Upper lobe of left lung (tissue), 4 donors: ENCODE data around the gene C2orf74.

Source experiments
- EP300 ChIP-seq, 4 donors: sonication (generic); formaldehyde crosslinking; IDR thresholded peaks; one replicate each; pipeline ENCODE4 v1.5.1; 2017; ENCODE audit warnings: antibody characterized with exemption in 4 of 4, control low read depth in 2 of 4
- POLR2A ChIP-seq, 4 donors: fragments of 450-650 bp; IDR thresholded peaks; one replicate each; pipeline ENCODE4 v1.5.1; 2016 to 2017; ENCODE audit warnings: antibody characterized with exemption in 4 of 4, mild to moderate bottlenecking in 2 of 4
- POLR2AphosphoS5 ChIP-seq, 2 donors: sonication (generic); formaldehyde crosslinking; IDR thresholded peaks; one replicate each; pipeline ENCODE4 v1.5.1; 2017; ENCODE audit warnings: antibody characterized with exemption in 2 of 2
- TF ChIP-seq, protein P1 (sequence below), 6 experiments: fragments of 450-650 bp in 4 of 6; fragments of 200-600 bp in 2 of 6; sonication (generic) in 2 of 6; IDR thresholded peaks; one replicate each; pipeline ENCODE4 v1.5.1; 2016 to 2019; ENCODE audit warnings: antibody characterized with exemption in 6 of 6

DNA sequence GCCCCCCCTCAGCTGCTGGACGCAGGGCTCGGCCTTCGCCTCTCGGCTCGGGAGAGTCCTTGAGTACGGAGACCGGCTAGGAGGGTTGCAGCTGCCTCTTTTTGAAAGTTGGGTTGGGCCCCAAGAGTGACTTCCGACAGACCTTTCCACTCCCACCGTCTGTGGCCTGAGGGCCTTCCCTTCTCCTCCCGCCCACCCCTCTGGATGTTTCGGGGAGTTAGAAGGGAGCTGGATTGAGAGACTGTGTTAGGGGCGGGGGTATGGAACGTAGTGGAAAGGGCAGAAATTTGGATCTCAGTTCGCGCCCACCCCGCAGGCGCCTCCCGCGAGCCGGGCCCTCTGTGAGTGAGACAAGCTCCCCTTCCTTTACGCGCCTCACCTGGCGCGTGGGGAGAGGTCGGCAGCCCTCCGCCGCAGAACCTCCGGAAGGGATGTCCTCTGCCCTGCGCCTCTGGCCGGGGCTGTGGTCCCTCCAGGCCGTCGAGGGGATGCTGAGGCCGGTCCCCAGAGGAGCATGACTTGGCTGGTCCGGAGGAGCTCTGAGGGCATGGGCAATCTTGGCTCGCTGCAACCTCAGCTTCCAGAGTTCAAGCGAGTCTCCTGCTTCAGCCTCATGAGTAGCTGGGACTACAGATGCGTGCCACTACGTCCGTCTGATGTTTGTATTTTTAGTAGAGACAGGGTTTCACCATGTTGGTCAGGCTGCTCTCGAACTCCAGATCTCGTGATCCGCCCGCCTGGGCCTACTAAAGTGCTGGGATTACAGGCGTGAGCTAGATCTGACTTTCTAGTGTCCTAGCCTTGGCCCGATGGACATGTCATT, 15.9 kb downstream of the C2orf74 start:
- TF ChIP-seq POLR2AphosphoS5 (IDR thresholded peaks at IDR 0.05) (no peak), EP300 (IDR thresholded peaks at IDR 0.05) (no peak), POLR2A (IDR thresholded peaks at IDR 0.05) (no peak)
- TF ChIP-seq, protein P1, sequence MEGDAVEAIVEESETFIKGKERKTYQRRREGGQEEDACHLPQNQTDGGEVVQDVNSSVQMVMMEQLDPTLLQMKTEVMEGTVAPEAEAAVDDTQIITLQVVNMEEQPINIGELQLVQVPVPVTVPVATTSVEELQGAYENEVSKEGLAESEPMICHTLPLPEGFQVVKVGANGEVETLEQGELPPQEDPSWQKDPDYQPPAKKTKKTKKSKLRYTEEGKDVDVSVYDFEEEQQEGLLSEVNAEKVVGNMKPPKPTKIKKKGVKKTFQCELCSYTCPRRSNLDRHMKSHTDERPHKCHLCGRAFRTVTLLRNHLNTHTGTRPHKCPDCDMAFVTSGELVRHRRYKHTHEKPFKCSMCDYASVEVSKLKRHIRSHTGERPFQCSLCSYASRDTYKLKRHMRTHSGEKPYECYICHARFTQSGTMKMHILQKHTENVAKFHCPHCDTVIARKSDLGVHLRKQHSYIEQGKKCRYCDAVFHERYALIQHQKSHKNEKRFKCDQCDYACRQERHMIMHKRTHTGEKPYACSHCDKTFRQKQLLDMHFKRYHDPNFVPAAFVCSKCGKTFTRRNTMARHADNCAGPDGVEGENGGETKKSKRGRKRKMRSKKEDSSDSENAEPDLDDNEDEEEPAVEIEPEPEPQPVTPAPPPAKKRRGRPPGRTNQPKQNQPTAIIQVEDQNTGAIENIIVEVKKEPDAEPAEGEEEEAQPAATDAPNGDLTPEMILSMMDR (IDR thresholded peaks at IDR 0.05), result no peak
